GM12872 (cell line): Measurements from ENCODE around the gene CERKL.

Experiments
- CTCF ChIP-seq: IDR thresholded peaks from 3 replicates; pipeline ENCODE4 v1.5.1; 2011; ENCODE audit warnings: low read depth, mild to moderate bottlenecking, low read length, moderate library complexity; ENCODE audit not compliant: insufficient read depth

The CERKL gene

GRCh38 chr2:181656450-181657291 lies at the start of gene CERKL:
Gene CERKL (minus strand): TSS chr2:181657105. CDS start chr2:181657006, 99 bp downstream.
- TF ChIP-seq CTCF: peak; percentile 31; the same call in 1 of the 3 replicates

- TF ChIP-seq CTCF: no peak
Observed at GRCh38 chr2:181698223-181698622, 41.3 kb upstream of the CERKL start.

- no peak for TF ChIP-seq CTCF
Observed at GRCh38 chr2:181697571-181697970, 40.7 kb upstream of the CERKL start.

- no peak for TF ChIP-seq CTCF
Observed at GRCh38 chr2:181697126-181697525, 40.2 kb upstream of the CERKL start.

GRCh38 chr2:181694271-181694670 lies 37.4 kb upstream of the CERKL start:
- no peak for TF ChIP-seq CTCF

- TF ChIP-seq CTCF: no peak
Observed at GRCh38 chr2:181690860-181691259, 34.0 kb upstream of the CERKL start.

- TF ChIP-seq CTCF: no peak
Observed at GRCh38 chr2:181686576-181687185, 29.8 kb upstream of the CERKL start.
